ENCODE data around the gene LRFN2.

Gene LRFN2

GRCh38 chr6:40450483-40450882 lies 136.7 kb downstream of the LRFN2 start:
- H3K4me1 ChIP-seq (ENCODE audit: control insufficient read depth, low read length): no peaks in the 10 kb centered on the region
- no peak overlapping the region for H3K4me2 ChIP-seq (ENCODE audit: low read length)
- TF ChIP-seq, protein P1, sequence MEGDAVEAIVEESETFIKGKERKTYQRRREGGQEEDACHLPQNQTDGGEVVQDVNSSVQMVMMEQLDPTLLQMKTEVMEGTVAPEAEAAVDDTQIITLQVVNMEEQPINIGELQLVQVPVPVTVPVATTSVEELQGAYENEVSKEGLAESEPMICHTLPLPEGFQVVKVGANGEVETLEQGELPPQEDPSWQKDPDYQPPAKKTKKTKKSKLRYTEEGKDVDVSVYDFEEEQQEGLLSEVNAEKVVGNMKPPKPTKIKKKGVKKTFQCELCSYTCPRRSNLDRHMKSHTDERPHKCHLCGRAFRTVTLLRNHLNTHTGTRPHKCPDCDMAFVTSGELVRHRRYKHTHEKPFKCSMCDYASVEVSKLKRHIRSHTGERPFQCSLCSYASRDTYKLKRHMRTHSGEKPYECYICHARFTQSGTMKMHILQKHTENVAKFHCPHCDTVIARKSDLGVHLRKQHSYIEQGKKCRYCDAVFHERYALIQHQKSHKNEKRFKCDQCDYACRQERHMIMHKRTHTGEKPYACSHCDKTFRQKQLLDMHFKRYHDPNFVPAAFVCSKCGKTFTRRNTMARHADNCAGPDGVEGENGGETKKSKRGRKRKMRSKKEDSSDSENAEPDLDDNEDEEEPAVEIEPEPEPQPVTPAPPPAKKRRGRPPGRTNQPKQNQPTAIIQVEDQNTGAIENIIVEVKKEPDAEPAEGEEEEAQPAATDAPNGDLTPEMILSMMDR (IDR thresholded peaks at IDR 0.05; ENCODE audit: low read depth, low read length, poor library complexity, severe bottlenecking): no peak
- TF ChIP-seq EZH2phosphoT487 (IDR thresholded peaks at IDR 0.05; ENCODE audit: borderline replicate concordance, low read length): no peak
- no peak overlapping the region for H3K27ac ChIP-seq (ENCODE audit: low read depth, low read length)
- H3K9me2 ChIP-seq (replicated peaks; ENCODE audit: control insufficient read depth, low read length): no peaks in the 10 kb centered on the region
- no peaks in the 10 kb centered on the region for H4K20me1 ChIP-seq (ENCODE audit: control insufficient read depth, insufficient read depth, low read depth, low read length)
- 0 out of 2 replicates have a peak, but pooled peaks cover 3% of the 10 kb centered on the region for H3K27me3 ChIP-seq (ENCODE audit: control insufficient read depth, low read length)
- no peak overlapping the region for H3K4me3 ChIP-seq (ENCODE audit: low read length)
- H3K9me3 ChIP-seq (ENCODE audit: control insufficient read depth, insufficient read depth, low read length): no peaks in the 10 kb centered on the region
- no peaks in the 10 kb centered on the region for H3K79me2 ChIP-seq (ENCODE audit: control insufficient read depth, low read length)
- H3K36me3 ChIP-seq (ENCODE audit: control insufficient read depth, low read length): no peaks in the 10 kb centered on the region
- no peaks in the 10 kb centered on the region for H3F3A ChIP-seq (ENCODE audit: control insufficient read depth, insufficient read depth)

DNA sequence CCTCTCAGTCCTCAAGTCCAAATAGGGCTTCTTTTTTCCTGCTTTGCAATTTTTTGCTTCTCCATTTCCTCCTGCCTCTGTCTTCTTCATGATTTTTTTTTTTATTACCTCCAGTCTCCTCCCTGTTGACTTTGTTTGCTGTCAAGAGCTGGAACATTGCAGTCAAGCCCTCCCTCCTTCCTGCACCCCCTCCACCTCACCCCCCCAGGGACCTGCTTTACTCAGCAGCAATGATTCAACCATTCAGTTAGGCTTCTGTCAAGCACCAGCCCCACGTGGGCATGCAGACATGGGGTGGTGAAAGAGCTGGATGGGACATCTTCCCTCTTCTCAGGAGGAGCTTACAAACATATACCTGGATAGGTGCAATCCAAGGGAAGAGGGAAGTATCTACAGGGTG lies 142.4 kb downstream of the LRFN2 start:
- H3K9me3 ChIP-seq (ENCODE audit: control insufficient read depth, insufficient read depth, low read length): no peaks in the 10 kb centered on the region
- H3K27me3 ChIP-seq (ENCODE audit: control insufficient read depth, low read length): peaks cover 5% of the 10 kb centered on the region; the same call in 1 of the 2 replicates
- no peaks in the 10 kb centered on the region for H4K20me1 ChIP-seq (ENCODE audit: control insufficient read depth, insufficient read depth, low read depth, low read length)
- H3K9me2 ChIP-seq (replicated peaks; ENCODE audit: control insufficient read depth, low read length): no peaks in the 10 kb centered on the region
- no peaks in the 10 kb centered on the region for H3F3A ChIP-seq (ENCODE audit: control insufficient read depth, insufficient read depth)
- no peak overlapping the region for H3K4me2 ChIP-seq (ENCODE audit: low read length)
- TF ChIP-seq, protein P1 (IDR thresholded peaks at IDR 0.05; ENCODE audit: low read depth, low read length, poor library complexity, severe bottlenecking): no peak
- TF ChIP-seq EZH2phosphoT487 (IDR thresholded peaks at IDR 0.05; ENCODE audit: borderline replicate concordance, low read length): no peak
- H3K4me3 ChIP-seq (ENCODE audit: low read length): no peak overlapping the region
- no peaks in the 10 kb centered on the region for H3K4me1 ChIP-seq (ENCODE audit: control insufficient read depth, low read length)
- no peaks in the 10 kb centered on the region for H3K36me3 ChIP-seq (ENCODE audit: control insufficient read depth, low read length)
- no peaks in the 10 kb centered on the region for H3K79me2 ChIP-seq (ENCODE audit: control insufficient read depth, low read length)
- H3K27ac ChIP-seq (ENCODE audit: low read depth, low read length): no peak overlapping the region

DNA sequence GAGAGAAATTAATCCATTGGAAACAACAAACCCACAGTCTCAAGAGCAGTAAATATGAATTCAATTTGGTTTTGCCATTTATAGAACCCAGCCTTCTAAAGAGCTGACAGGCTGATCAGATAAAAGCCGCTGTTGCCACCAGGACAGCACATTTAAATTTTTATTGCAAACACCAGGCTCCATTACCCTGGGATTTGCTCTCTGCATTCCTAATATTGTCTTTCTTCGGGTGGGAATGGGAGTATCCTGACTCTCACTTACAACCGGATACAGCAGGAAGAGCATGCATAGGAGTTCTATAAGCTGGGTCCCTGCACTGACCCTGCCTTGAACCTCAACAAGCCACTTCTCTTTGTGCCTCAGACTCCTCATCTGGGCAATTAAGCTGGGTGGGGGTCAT lies 142.9 kb downstream of the LRFN2 start:
- Histone ChIP-seq H3K9me3 (ENCODE audit: control insufficient read depth, insufficient read depth, low read length) (no peaks in the 10 kb centered on the region), H3K4me3 (ENCODE audit: low read length) (no peak overlapping the region), H3K4me2 (ENCODE audit: low read length) (no peak overlapping the region), H3K4me1 (ENCODE audit: control insufficient read depth, low read length) (no peaks in the 10 kb centered on the region), H3K9me2 (replicated peaks; ENCODE audit: control insufficient read depth, low read length) (no peaks in the 10 kb centered on the region), H3K27ac (ENCODE audit: low read depth, low read length) (no peak overlapping the region), H4K20me1 (ENCODE audit: control insufficient read depth, insufficient read depth, low read depth, low read length) (no peaks in the 10 kb centered on the region), H3K79me2 (ENCODE audit: control insufficient read depth, low read length) (no peaks in the 10 kb centered on the region), H3K27me3 (ENCODE audit: control insufficient read depth, low read length) (peaks cover 5% of the 10 kb centered on the region; the same call in 1 of the 2 replicates), H3F3A (ENCODE audit: control insufficient read depth, insufficient read depth) (no peaks in the 10 kb centered on the region), H3K36me3 (ENCODE audit: control insufficient read depth, low read length) (no peaks in the 10 kb centered on the region)
- no peak for TF ChIP-seq EZH2phosphoT487 (IDR thresholded peaks at IDR 0.05; ENCODE audit: borderline replicate concordance, low read length)
- TF ChIP-seq, protein P1 (IDR thresholded peaks at IDR 0.05; ENCODE audit: low read depth, low read length, poor library complexity, severe bottlenecking): no peak
